Muscle of leg (tissue), 11 donors: ENCODE data around the gene R3HDM2. TPM values are rescaled to one million over a fixed set of nuclear protein-coding genes. Genes with fewer than 3 reads are reported as not detected.
"Not testable (repeated sequence)": the region's sequence is repeated elsewhere in the genome, so short reads cannot be mapped to it uniquely, and the experiment has no call there.

Experiments
- DNase-seq: peaks from one replicate; pipeline ENCODE4 v3.0.0; 2013
- H3K27ac ChIP-seq: one replicate; pipeline ENCODE4 v1.5.1; 2013; ENCODE audit warnings: mild to moderate bottlenecking, low read length, control low read depth
- H3K27me3 ChIP-seq: one replicate; pipeline ENCODE4 v1.6.1; 2013; ENCODE audit warnings: low read length; ENCODE audit not compliant: control insufficient read depth, insufficient read depth
- H3K36me3 ChIP-seq: one replicate; pipeline ENCODE4 v1.6.1; 2013; ENCODE audit warnings: low read length; ENCODE audit not compliant: control insufficient read depth, insufficient read depth
- H3K4me1 ChIP-seq: one replicate; pipeline ENCODE4 v1.6.1; 2013; ENCODE audit warnings: low read length; ENCODE audit not compliant: control insufficient read depth, insufficient read depth
- H3K4me3 ChIP-seq: one replicate; pipeline ENCODE4 v1.5.1; 2013; ENCODE audit warnings: low read length, control low read depth
- H3K9me3 ChIP-seq: replicated peaks from 2 replicates; pipeline ENCODE4 v1.6.1; 2013; ENCODE audit warnings: low read depth, low read length; ENCODE audit not compliant: control insufficient read depth
- WGBS: methylation state at CpG from one replicate; pipeline ENCODE4 v1.1.5; 2013; ENCODE audit warnings: missing lambda C conversion rate; ENCODE audit not compliant: insufficient coverage; 5-methylcytosine and 5-hydroxymethylcytosine counted together
- polyA plus RNA-seq, 8 donors: library from polyadenylated mRNA; unstranded; fragments of 120-200 nt; gene quantifications; one replicate each; pipeline versions ENCODE4 v1.2.1 to v1.2.3, GENCODE V29; 2013; ENCODE audit warnings: inconsistent platforms in 1 of 8, low replicate concordance in 1 of 8; ENCODE audit not compliant: insufficient read length in 8 of 8, insufficient read depth in 1 of 8
- total RNA-seq: library from RNA; stranded (reverse); fragments of 120-200 nt; gene quantifications from one replicate; pipeline ENCODE4 v1.2.4, GENCODE V29; 2013

R3HDM2 gene
- total and polyA plus RNA-seq, 9 donors, result 20.2 to 52.6 (median 39.6) TPM

GRCh38 chr12:57315681-57316080 lies 115.2 kb downstream of the R3HDM2 start:
- Histone ChIP-seq H3K27ac (no peak overlapping the region), H3K36me3 (peaks cover 3% of the 10 kb centered on the region), H3K9me3 (no peaks in the 10 kb centered on the region), H3K27me3 (no peaks in the 10 kb centered on the region), H3K4me1 (no peaks in the 10 kb centered on the region), H3K4me3 (no peak overlapping the region)
- no CpG with 5 or more reads among the region's 7 CpGs for WGBS
- DNase-seq, result no peak

GRCh38 chr12:57312287-57312686 lies 118.6 kb downstream of the R3HDM2 start:
- not testable (repeated sequence) for H3K27me3 ChIP-seq, H3K4me1 ChIP-seq, DNase-seq, H3K9me3 ChIP-seq, H3K4me3 ChIP-seq, H3K36me3 ChIP-seq, H3K27ac ChIP-seq
- WGBS, result 87% methylated on average over 5 of the region's 5 CpGs

- Histone ChIP-seq H3K9me3 (no peaks in the 10 kb centered on the region), H3K4me1 (no peaks in the 10 kb centered on the region), H3K27ac (no peak overlapping the region), H3K36me3 (peaks cover 13% of the 10 kb centered on the region), H3K27me3 (no peaks in the 10 kb centered on the region), H3K4me3 (no peak overlapping the region)
- 43% methylated on average over 1 of the region's 2 CpGs for WGBS
- DNase-seq, result peak; percentile 24
These were observed 121.4 kb downstream of the R3HDM2 start for GRCh38 chr12:57309420-57309819.

- Histone ChIP-seq H3K27ac (no peak overlapping the region), H3K9me3 (no peaks in the 10 kb centered on the region), H3K27me3 (no peaks in the 10 kb centered on the region), H3K4me1 (peaks cover 2% of the 10 kb centered on the region), H3K4me3 (no peak overlapping the region), H3K36me3 (peaks cover 42% of the 10 kb centered on the region)
- WGBS, result 100% methylated on average over 1 of the region's 3 CpGs
- DNase-seq, result no peak
These were observed 129.8 kb downstream of the R3HDM2 start for GRCh38 chr12:57300961-57301584.

- H3K4me1 ChIP-seq, result peaks cover 2% of the 10 kb centered on the region
- peaks cover 51% of the 10 kb centered on the region for H3K36me3 ChIP-seq
- no peak overlapping the region for H3K4me3 ChIP-seq
- DNase-seq, result no peak
- WGBS, result no CpG with 5 or more reads among the region's 1 CpG
- H3K27me3 ChIP-seq, result no peaks in the 10 kb centered on the region
- H3K9me3 ChIP-seq, result no peaks in the 10 kb centered on the region
- H3K27ac ChIP-seq, result no peak overlapping the region
These were observed 131.3 kb downstream of the R3HDM2 start for GRCh38 chr12:57299514-57300016.

- H3K27me3 ChIP-seq, result no peaks in the 10 kb centered on the region
- 100% methylated on average over 2 of the region's 4 CpGs for WGBS
These were observed 134.6 kb downstream of the R3HDM2 start for GRCh38 chr12:57296291-57296690.

GRCh38 chr12:57282073-57282472 lies 148.8 kb downstream of the R3HDM2 start:
- DNase-seq, H3K9me3 ChIP-seq, H3K27ac ChIP-seq, H3K4me3 ChIP-seq, H3K27me3 ChIP-seq, H3K4me1 ChIP-seq: not testable (repeated sequence)
- peaks cover 58% of the 10 kb centered on the region for H3K36me3 ChIP-seq
- 100% methylated on average over 6 of the region's 12 CpGs for WGBS

More at GRCh38 chr12:57296291-57296690, 134.6 kb downstream of the R3HDM2 start:
- H3K4me1 ChIP-seq, result peaks cover 4% of the 10 kb centered on the region
- H3K36me3 ChIP-seq, result peaks cover 70% of the 10 kb centered on the region
- no peaks in the 10 kb centered on the region for H3K9me3 ChIP-seq
- no peak overlapping the region for H3K27ac ChIP-seq
- no peak overlapping the region for H3K4me3 ChIP-seq
- no peak for DNase-seq

GRCh38 chr12:57280211-57281062 lies 150.4 kb downstream of the R3HDM2 start:
- Histone ChIP-seq H3K27ac (no peak overlapping the region), H3K9me3 (no peaks in the 10 kb centered on the region), H3K36me3 (peaks cover 58% of the 10 kb centered on the region), H3K27me3 (no peaks in the 10 kb centered on the region), H3K4me1 (no peaks in the 10 kb centered on the region), H3K4me3 (no peak overlapping the region)
- 84% methylated on average over 6 of the region's 9 CpGs for WGBS
- DNase-seq, result no peak

- 100% methylated on average over 5 of the region's 15 CpGs for WGBS
- Histone ChIP-seq H3K36me3 (peaks cover 49% of the 10 kb centered on the region), H3K9me3 (no peaks in the 10 kb centered on the region), H3K27me3 (no peaks in the 10 kb centered on the region), H3K4me3 (no peak overlapping the region), H3K27ac (no peak overlapping the region), H3K4me1 (no peaks in the 10 kb centered on the region)
- no peak for DNase-seq
These were observed 152.1 kb downstream of the R3HDM2 start for GRCh38 chr12:57278465-57279381.
